ENCODE results near the gene EPS8L1. TPM values are rescaled to one million over a fixed set of nuclear protein-coding genes. Genes with fewer than 3 reads are reported as not detected.

Gene EPS8L1
- total RNA-seq, 2 donors from 2014 or later = 27.5 to 83.9 TPM

DNA sequence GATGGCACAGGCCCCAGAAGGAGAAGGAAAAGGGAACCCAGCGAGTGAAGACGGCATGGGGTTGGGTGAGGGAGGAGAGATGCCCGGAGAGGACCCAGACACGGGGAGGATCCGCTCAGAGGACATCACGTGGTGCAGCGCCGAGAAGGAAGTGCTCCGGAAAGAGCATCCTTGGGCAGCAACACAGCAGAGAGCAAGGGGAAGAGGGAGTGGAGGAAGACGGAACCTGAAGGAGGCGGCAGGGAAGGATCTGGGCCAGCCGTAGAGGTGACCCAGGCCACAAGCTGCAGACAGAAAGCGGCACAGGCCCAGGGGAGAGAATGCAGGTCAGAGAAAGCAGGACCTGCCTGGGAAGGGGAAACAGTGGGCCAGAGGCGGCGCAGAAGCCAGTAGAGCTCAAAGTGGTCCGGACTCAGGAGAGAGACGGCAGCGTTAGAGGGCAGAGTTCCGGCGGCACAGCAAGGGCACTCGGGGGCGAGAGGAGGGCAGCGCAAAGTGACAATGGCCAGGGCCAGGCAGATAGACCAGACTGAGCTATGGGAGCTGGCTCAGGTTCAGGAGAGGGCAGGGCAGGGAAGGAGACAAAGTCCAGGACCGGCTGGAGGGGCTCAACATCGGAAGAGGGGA lies 40.7 kb downstream of the EPS8L1 start:
- intact Hi-C loops (cut with DNase I) = no loop called here
- DNase-seq = peak; percentile 69
- no peaks in the 10 kb centered on the region for H3K36me3 ChIP-seq
- peaks cover 8% of the 10 kb centered on the region for H3K4me1 ChIP-seq
- TF ChIP-seq, protein P1, sequence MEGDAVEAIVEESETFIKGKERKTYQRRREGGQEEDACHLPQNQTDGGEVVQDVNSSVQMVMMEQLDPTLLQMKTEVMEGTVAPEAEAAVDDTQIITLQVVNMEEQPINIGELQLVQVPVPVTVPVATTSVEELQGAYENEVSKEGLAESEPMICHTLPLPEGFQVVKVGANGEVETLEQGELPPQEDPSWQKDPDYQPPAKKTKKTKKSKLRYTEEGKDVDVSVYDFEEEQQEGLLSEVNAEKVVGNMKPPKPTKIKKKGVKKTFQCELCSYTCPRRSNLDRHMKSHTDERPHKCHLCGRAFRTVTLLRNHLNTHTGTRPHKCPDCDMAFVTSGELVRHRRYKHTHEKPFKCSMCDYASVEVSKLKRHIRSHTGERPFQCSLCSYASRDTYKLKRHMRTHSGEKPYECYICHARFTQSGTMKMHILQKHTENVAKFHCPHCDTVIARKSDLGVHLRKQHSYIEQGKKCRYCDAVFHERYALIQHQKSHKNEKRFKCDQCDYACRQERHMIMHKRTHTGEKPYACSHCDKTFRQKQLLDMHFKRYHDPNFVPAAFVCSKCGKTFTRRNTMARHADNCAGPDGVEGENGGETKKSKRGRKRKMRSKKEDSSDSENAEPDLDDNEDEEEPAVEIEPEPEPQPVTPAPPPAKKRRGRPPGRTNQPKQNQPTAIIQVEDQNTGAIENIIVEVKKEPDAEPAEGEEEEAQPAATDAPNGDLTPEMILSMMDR (IDR thresholded peaks at IDR 0.05) = no peak
- peak overlapping the region; percentile 73 to 99 for H3K9ac ChIP-seq (ENCODE audit: low read depth in 2 of 2, low read length in 2 of 2)
- H3K27ac ChIP-seq = peak overlapping the region; percentile 88
- H3K4me3 ChIP-seq = peak overlapping the region; percentile 76
- H3K9me3 ChIP-seq = no peaks in the 10 kb centered on the region
- H3K27me3 ChIP-seq = no peaks in the 10 kb centered on the region

DNA sequence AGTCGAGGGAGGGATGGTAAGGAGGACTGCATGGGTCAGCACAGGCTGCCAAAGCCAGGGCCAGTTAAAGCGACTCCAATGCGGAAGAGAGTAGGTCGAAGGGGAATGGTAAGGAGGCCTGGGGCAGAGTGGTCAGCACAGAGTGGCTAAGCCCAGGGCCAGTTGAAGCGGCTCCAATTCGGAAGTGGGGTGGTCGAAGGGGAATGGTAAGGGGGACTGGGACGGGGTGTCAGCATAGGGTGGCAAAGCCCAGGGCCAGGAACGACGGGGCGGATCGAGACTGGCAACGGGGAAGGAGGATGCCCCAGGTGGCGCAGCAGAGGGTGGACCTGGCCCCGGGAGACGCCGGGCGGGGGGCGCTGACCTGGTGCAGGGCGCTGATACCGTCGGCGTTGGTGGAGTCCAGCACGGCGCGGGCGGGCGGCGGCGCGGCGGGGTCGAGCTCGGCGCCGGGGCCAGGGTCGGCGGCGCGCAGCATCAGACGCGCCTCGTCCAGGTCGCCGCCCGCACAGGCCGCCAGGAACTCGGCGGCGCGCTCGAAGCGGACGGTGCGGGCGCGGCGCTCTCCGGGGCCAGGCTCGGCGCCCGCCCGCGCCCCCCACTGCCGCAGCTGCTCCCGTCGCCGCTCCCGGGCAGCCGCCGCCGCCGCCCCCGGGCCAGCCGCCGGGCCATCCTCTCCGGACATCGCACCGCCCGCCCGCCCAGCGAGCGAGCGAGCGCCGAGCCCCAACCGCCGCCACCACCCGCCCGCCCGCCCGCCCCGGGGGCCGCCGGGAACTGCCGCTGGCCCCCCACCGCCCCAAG lies 41.4 kb downstream of the EPS8L1 start, which contains the start of gene PPP1R12C:
TSS of gene PPP1R12C (minus strand) at position 779 of the 804 bp plus-strand sequence. CDS start at position 685, 94 bp downstream.
- peak; percentile 38 for DNase-seq
- no peaks in the 10 kb centered on the region for H3K9me3 ChIP-seq
- H3K36me3 ChIP-seq = no peaks in the 10 kb centered on the region
- TF ChIP-seq, protein P1 (IDR thresholded peaks at IDR 0.05) = no peak
- H3K4me3 ChIP-seq = peak within 1 kb of the TSS; percentile 76
- H3K4me1 ChIP-seq = peaks cover 8% of the 10 kb centered on the region
- no peaks in the 10 kb centered on the region for H3K27me3 ChIP-seq
- H3K27ac ChIP-seq = peak within 1 kb of the TSS; percentile 88
- intact Hi-C loops (cut with DNase I) = no loop called here
- H3K9ac ChIP-seq (ENCODE audit: low read depth in 2 of 2, low read length in 2 of 2) = peak within 1 kb of the TSS; percentile 77 to 99

DNA sequence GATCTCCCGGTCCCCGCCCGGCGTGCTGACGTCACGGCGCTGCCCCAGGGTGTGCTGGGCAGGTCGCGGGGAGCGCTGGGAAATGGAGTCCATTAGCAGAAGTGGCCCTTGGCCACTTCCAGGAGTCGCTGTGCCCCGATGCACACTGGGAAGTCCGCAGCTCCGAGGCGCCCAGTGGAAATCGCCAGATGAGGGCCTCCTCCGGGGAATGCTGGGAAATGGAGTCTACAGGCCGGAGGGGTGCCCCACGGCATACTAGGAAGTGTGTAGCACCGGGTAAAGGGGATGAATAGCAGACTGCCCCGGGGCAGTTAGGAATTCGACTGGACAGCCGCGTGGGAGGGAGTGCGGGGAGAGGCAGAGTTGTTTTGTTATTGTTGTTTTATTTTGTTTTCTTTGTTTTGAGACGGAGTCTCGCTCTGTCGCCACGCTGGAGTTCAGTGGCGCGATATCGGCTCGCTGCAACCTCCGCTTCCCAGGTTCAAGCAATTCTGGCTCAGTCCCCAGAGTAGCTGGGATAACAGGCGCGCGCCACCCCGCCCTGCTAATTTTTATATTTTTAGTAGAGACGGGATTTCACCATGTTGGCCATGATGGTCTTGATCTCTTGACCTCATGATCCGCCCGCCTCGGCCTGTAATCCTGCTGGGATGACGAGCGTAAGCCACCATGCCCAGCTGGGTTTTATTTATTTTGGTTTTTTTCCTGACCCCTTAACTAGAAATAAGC lies 42.2 kb downstream of the EPS8L1 start:
- Histone ChIP-seq H3K27ac (peak overlapping the region; percentile 23), H3K36me3 (no peaks in the 10 kb centered on the region), H3K27me3 (no peaks in the 10 kb centered on the region), H3K4me1 (peaks cover 8% of the 10 kb centered on the region), H3K9me3 (no peaks in the 10 kb centered on the region), H3K9ac (ENCODE audit: low read depth in 2 of 2, low read length in 2 of 2) (peak overlapping the region; percentile 60 to 77), H3K4me3 (peak overlapping the region; percentile 49)
- TF ChIP-seq, protein P1 (IDR thresholded peaks at IDR 0.05) = no peak
- DNase-seq = peak; percentile 99
- intact Hi-C loops (cut with DNase I) = no loop called here

DNA sequence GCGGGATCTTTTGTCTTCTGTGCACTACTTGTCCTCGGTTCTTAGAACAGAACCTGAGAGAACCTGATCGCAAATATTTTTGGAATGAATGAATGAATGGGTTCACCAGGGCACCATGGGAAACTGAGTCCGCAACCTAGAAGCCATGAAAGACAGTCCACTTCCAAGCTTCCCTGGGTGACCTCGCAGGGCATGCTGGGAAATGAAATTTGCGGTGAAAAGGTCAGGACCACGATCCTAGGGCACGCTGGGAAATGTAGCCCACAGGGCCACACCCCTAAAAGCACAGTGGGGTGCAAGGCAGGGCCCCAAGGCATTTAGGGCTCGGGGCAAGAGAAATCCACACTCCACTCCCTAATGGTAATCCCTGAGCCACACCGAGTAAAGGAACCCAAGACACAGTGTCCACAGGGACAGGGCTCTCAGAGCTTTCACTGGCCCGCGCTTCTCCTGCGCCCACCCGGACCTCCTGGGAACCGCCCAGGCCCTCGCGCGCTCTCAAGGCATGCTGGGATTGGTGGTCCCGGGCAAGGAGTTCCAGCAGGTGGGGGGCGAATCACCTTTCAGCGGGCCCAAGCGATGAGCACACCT lies 42.8 kb downstream of the EPS8L1 start:
- Histone ChIP-seq H3K9me3 (no peaks in the 10 kb centered on the region), H3K27me3 (no peaks in the 10 kb centered on the region), H3K36me3 (no peaks in the 10 kb centered on the region), H3K4me3 (peak overlapping the region; percentile 49), H3K9ac (ENCODE audit: low read depth in 2 of 2, low read length in 2 of 2) (peak overlapping the region in 1 of 2 donors; percentile 60), H3K27ac (no peak overlapping the region), H3K4me1 (peaks cover 8% of the 10 kb centered on the region)
- DNase-seq = peak; percentile 78
- intact Hi-C loops (cut with DNase I) = no loop called here
- TF ChIP-seq, protein P1 (IDR thresholded peaks at IDR 0.05) = no peak

DNA sequence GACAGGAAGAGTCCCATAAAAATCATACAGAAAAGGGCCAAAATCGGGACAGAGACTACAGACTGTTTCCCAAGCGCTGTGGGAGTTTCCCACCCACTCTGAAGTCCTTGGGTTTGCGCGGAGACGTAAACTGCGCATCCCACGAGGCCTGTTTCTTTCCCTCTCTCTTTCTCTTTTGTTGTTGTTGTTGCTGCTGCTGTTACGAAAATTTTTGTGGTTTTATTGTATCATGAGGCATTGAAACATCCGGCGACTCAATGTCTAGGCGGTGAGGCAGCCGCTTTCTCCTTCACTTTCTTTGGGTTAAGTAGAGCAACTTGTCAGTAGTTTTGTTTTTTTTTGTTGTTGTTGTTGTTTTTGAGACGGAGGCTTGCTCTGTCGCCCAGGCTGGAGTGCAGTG lies 43.4 kb downstream of the EPS8L1 start:
- Histone ChIP-seq H3K27ac (no peak overlapping the region), H3K9ac (ENCODE audit: low read depth in 2 of 2, low read length in 2 of 2) (no peak overlapping the region), H3K4me3 (no peak overlapping the region), H3K36me3 (no peaks in the 10 kb centered on the region), H3K27me3 (no peaks in the 10 kb centered on the region), H3K4me1 (peaks cover 8% of the 10 kb centered on the region), H3K9me3 (no peaks in the 10 kb centered on the region)
- intact Hi-C loops (cut with DNase I) = no loop called here
- TF ChIP-seq, protein P1 (IDR thresholded peaks at IDR 0.05) = no peak
- DNase-seq = no peak
